HEK293 (cell line): ENCODE measurements around the gene ANK2.

ENCODE experiments used
- CTCF ChIA-PET: fragments of 350-600 bp; formaldehyde crosslinking; extraction: SDS; loops from one replicate; lab custom pipeline; 2021; ENCODE audit warnings: antibody characterized with exemption; lab: Yijun Ruan, JAX
- POLR2A ChIA-PET: fragments of 300-600 bp; formaldehyde crosslinking; extraction: SDS; loops from one replicate; lab custom pipeline; 2020; ENCODE audit warnings: antibody characterized with exemption, inconsistent platforms; lab: Yijun Ruan, JAX
- H3K27ac ChIP-seq: fragments of 200-500 bp; sonication (Bioruptor generic); 2 replicates; pipeline ENCODE4 v1.5.1; 2014; ENCODE audit warnings: low read depth, low read length, control low read depth, inconsistent platforms; ENCODE audit errors: extremely low read depth
- H3K36me3 ChIP-seq, 2 experiments: fragments of 200-500 bp in 1 of 2; sonication (Bioruptor generic) in 1 of 2; 1 replicate in 1 of 2; 2 replicates in 1 of 2; pipeline ENCODE4 v1.5.1; 2014 to 2017; ENCODE audit warnings: inconsistent platforms in 2 of 2, low read length in 2 of 2; ENCODE audit not compliant: control insufficient read depth in 2 of 2, insufficient read depth in 1 of 2
- H3K4me1 ChIP-seq: fragments of 200-500 bp; sonication (Bioruptor generic); 2 replicates; pipeline ENCODE4 v1.5.1; 2014; ENCODE audit warnings: mild to moderate bottlenecking, low read length, inconsistent platforms; ENCODE audit not compliant: control insufficient read depth, insufficient read depth
- H3K4me3 ChIP-seq: 2 replicates; pipeline ENCODE4 v1.5.1; 2011; ENCODE audit warnings: low read depth, mild to moderate bottlenecking, control low read depth, low read length, moderate library complexity
- H3K9me3 ChIP-seq: fragments of 200-500 bp; sonication (Bioruptor generic); 2 replicates; pipeline ENCODE4 v1.5.1; 2014; ENCODE audit warnings: low read depth, low read length, inconsistent platforms; ENCODE audit not compliant: control insufficient read depth, insufficient read depth
- KLF7 ChIP-seq: fragments of 450-650 bp; formaldehyde crosslinking; IDR thresholded peaks from 2 replicates; pipeline ENCODE4 v1.5.1; 2016; ENCODE audit warnings: missing biosample characterization, missing genetic modification characterization, borderline replicate concordance
- OSR2 ChIP-seq: fragments of 450-650 bp; formaldehyde crosslinking; IDR thresholded peaks from 2 replicates; pipeline ENCODE4 v1.5.1; 2016; ENCODE audit warnings: missing biosample characterization, missing genetic modification characterization
- ZBTB17 ChIP-seq: fragments of 450-650 bp; formaldehyde crosslinking; IDR thresholded peaks from 2 replicates; pipeline ENCODE4 v1.5.1; 2016; ENCODE audit warnings: missing biosample characterization, missing genetic modification characterization
- ZBTB21 ChIP-seq: fragments of 450-650 bp; formaldehyde crosslinking; IDR thresholded peaks from 2 replicates; pipeline ENCODE4 v1.5.1; 2017; ENCODE audit warnings: missing biosample characterization, missing genetic modification characterization
- ZNF121 ChIP-seq: fragments of 450-650 bp; formaldehyde crosslinking; IDR thresholded peaks from 2 replicates; pipeline ENCODE4 v1.5.1; 2016; ENCODE audit warnings: missing biosample characterization, missing genetic modification characterization
- ZNF16 ChIP-seq: fragments of 450-650 bp; formaldehyde crosslinking; IDR thresholded peaks from 2 replicates; pipeline ENCODE4 v1.5.1; 2016; ENCODE audit warnings: low read depth, missing biosample characterization, missing genetic modification characterization
- ZNF214 ChIP-seq: fragments of 450-650 bp; formaldehyde crosslinking; IDR thresholded peaks from 2 replicates; pipeline ENCODE4 v1.5.1; 2017; ENCODE audit warnings: missing biosample characterization, mild to moderate bottlenecking, missing genetic modification characterization, borderline replicate concordance
- ZNF248 ChIP-seq: fragments of 450-650 bp; formaldehyde crosslinking; IDR thresholded peaks from 2 replicates; pipeline ENCODE4 v1.5.1; 2017; ENCODE audit warnings: missing biosample characterization, missing genetic modification characterization
- ZNF324 ChIP-seq: fragments of 450-650 bp; formaldehyde crosslinking; IDR thresholded peaks from 2 replicates; pipeline ENCODE4 v1.5.1; 2016; ENCODE audit warnings: missing biosample characterization, missing genetic modification characterization
- ZNF350 ChIP-seq: fragments of 450-650 bp; formaldehyde crosslinking; IDR thresholded peaks from 2 replicates; pipeline ENCODE4 v1.5.0; 2017; ENCODE audit warnings: missing biosample characterization, mild to moderate bottlenecking, missing genetic modification characterization
- ZNF621 ChIP-seq: fragments of 450-650 bp; formaldehyde crosslinking; IDR thresholded peaks from 2 replicates; pipeline ENCODE4 v1.5.1; 2017; ENCODE audit warnings: missing biosample characterization, missing genetic modification characterization
- ZNF677 ChIP-seq: fragments of 450-650 bp; IDR thresholded peaks from 2 replicates; pipeline ENCODE4 v1.5.0; 2018; ENCODE audit warnings: missing biosample characterization, mild to moderate bottlenecking, missing genetic modification characterization, moderate library complexity
- ZNF791 ChIP-seq: fragments of 450-650 bp; formaldehyde crosslinking; IDR thresholded peaks from 2 replicates; pipeline ENCODE4 v1.5.1; 2016; ENCODE audit warnings: missing biosample characterization, missing genetic modification characterization
- TF ChIP-seq, protein P1 (sequence below): fragments of 450-650 bp; formaldehyde crosslinking; IDR thresholded peaks from 2 replicates; pipeline ENCODE4 v1.5.1; 2016; ENCODE audit warnings: missing biosample characterization, missing genetic modification characterization
- TF ChIP-seq, protein P2 (sequence below): fragments of 450-650 bp; formaldehyde crosslinking; IDR thresholded peaks from 2 replicates; pipeline ENCODE4 v1.5.1; 2016; ENCODE audit warnings: missing biosample characterization, missing genetic modification characterization
- TF ChIP-seq, protein P3 (sequence below): fragments of 450-650 bp; formaldehyde crosslinking; IDR thresholded peaks from 2 replicates; pipeline ENCODE4 v1.5.1; 2016; ENCODE audit warnings: missing biosample characterization, missing genetic modification characterization
- TF ChIP-seq, protein P4 (sequence below): fragments of 450-650 bp; formaldehyde crosslinking; IDR thresholded peaks from 2 replicates; pipeline ENCODE4 v1.5.1; 2016; ENCODE audit warnings: missing biosample characterization, missing genetic modification characterization, borderline replicate concordance
- TF ChIP-seq, protein P5 (sequence below): sonication (generic); formaldehyde crosslinking; IDR thresholded peaks from 2 replicates; pipeline ENCODE4 v1.8.1; 2022; ENCODE audit warnings: mild to moderate bottlenecking, moderate library complexity, missing genetic modification reagents
- TF ChIP-seq, protein P6 (sequence below): fragments of 450-650 bp; formaldehyde crosslinking; IDR thresholded peaks from 2 replicates; pipeline ENCODE4 v1.5.1; 2016; ENCODE audit warnings: missing biosample characterization, missing genetic modification characterization, low read depth

The ANK2 gene

DNA sequence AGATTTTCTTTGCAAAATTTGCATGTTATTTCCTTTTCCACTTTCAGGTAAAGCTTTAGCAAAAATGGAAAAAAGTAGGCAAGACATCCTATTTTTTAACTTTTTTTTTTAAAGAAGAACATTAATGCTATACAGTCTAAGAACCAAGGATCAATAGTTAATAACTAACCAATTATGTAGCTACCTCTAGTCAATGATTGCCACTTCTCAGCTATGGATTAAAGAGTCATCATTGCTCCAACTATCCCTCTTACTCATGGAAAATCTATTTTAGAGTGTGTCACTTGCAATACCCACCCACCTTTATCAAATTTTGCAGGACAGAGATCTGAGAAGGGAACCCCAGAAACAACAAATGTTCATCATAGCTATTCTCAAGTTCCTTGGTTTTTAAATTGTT, 223.1 kb downstream of the ANK2 start:
- ChIA-PET POLR2A (no interaction called here), CTCF (interaction anchor here (0.8 kb wide), 1 partner anchor 167 kb away, joined by 3 read pairs; no protein-coding TSS in a partner anchor)
- Histone ChIP-seq H3K9me3 (no peaks in the 10 kb centered on the region), H3K4me3 (no peak overlapping the region), H3K27ac (no peak overlapping the region), H3K36me3 (peaks cover 0 to 2% of the 10 kb centered on the region in 2 experiments; a peak in 1 of 3 replicates), H3K4me1 (no peaks in the 10 kb centered on the region)
- TF ChIP-seq, protein P1, sequence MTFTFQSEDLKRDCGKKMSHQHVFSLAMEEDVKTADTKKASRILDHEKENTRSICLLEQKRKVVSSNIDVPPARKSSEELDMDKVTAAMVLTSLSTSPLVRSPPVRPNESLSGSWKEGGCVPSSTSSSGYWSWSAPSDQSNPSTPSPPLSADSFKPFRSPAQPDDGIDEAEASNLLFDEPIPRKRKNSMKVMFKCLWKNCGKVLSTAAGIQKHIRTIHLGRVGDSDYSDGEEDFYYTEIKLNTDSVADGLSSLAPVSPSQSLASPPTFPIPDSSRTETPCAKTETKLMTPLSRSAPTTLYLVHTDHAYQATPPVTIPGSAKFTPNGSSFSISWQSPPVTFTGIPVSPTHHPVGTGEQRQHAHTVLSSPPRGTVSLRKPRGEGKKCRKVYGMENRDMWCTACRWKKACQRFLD (tag by site-specific recombination), result no peak
- no peak for TF ChIP-seq ZNF214 (tag by site-specific recombination)
- TF ChIP-seq, protein P2, sequence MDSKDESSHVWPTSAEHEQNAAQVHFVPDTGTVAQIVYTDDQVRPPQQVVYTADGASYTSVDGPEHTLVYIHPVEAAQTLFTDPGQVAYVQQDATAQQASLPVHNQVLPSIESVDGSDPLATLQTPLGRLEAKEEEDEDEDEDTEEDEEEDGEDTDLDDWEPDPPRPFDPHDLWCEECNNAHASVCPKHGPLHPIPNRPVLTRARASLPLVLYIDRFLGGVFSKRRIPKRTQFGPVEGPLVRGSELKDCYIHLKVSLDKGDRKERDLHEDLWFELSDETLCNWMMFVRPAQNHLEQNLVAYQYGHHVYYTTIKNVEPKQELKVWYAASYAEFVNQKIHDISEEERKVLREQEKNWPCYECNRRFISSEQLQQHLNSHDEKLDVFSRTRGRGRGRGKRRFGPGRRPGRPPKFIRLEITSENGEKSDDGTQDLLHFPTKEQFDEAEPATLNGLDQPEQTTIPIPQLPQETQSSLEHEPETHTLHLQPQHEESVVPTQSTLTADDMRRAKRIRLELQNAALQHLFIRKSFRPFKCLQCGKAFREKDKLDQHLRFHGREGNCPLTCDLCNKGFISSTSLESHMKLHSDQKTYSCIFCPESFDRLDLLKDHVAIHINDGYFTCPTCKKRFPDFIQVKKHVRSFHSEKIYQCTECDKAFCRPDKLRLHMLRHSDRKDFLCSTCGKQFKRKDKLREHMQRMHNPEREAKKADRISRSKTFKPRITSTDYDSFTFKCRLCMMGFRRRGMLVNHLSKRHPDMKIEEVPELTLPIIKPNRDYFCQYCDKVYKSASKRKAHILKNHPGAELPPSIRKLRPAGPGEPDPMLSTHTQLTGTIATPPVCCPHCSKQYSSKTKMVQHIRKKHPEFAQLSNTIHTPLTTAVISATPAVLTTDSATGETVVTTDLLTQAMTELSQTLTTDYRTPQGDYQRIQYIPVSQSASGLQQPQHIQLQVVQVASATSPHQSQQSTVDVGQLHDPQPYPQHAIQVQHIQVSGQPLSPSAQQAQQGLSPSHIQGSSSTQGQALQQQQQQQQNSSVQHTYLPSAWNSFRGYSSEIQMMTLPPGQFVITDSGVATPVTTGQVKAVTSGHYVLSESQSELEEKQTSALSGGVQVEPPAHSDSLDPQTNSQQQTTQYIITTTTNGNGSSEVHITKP (tag by site-specific recombination), result no peak
- TF ChIP-seq, protein P3, sequence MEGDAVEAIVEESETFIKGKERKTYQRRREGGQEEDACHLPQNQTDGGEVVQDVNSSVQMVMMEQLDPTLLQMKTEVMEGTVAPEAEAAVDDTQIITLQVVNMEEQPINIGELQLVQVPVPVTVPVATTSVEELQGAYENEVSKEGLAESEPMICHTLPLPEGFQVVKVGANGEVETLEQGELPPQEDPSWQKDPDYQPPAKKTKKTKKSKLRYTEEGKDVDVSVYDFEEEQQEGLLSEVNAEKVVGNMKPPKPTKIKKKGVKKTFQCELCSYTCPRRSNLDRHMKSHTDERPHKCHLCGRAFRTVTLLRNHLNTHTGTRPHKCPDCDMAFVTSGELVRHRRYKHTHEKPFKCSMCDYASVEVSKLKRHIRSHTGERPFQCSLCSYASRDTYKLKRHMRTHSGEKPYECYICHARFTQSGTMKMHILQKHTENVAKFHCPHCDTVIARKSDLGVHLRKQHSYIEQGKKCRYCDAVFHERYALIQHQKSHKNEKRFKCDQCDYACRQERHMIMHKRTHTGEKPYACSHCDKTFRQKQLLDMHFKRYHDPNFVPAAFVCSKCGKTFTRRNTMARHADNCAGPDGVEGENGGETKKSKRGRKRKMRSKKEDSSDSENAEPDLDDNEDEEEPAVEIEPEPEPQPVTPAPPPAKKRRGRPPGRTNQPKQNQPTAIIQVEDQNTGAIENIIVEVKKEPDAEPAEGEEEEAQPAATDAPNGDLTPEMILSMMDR (tag by site-specific recombination), result no peak
- no peak for TF ChIP-seq ZNF121 (tag by site-specific recombination)
- no peak for TF ChIP-seq ZBTB17 (tag by site-specific recombination)
- TF ChIP-seq, protein P4, sequence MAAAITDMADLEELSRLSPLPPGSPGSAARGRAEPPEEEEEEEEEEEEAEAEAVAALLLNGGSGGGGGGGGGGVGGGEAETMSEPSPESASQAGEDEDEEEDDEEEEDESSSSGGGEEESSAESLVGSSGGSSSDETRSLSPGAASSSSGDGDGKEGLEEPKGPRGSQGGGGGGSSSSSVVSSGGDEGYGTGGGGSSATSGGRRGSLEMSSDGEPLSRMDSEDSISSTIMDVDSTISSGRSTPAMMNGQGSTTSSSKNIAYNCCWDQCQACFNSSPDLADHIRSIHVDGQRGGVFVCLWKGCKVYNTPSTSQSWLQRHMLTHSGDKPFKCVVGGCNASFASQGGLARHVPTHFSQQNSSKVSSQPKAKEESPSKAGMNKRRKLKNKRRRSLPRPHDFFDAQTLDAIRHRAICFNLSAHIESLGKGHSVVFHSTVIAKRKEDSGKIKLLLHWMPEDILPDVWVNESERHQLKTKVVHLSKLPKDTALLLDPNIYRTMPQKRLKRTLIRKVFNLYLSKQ (tag by site-specific recombination), result no peak
- TF ChIP-seq, protein P5, sequence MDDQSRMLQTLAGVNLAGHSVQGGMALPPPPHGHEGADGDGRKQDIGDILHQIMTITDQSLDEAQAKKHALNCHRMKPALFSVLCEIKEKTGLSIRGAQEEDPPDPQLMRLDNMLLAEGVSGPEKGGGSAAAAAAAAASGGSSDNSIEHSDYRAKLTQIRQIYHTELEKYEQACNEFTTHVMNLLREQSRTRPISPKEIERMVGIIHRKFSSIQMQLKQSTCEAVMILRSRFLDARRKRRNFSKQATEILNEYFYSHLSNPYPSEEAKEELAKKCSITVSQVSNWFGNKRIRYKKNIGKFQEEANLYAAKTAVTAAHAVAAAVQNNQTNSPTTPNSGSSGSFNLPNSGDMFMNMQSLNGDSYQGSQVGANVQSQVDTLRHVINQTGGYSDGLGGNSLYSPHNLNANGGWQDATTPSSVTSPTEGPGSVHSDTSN, result no peak
- no peak for TF ChIP-seq ZNF791 (tag by site-specific recombination)
- TF ChIP-seq ZBTB21 (tag by site-specific recombination), result no peak
- no peak for TF ChIP-seq ZNF350
- TF ChIP-seq OSR2 (tag by site-specific recombination), result no peak
- no peak for TF ChIP-seq ZNF621 (tag by site-specific recombination)
- TF ChIP-seq, protein P6, sequence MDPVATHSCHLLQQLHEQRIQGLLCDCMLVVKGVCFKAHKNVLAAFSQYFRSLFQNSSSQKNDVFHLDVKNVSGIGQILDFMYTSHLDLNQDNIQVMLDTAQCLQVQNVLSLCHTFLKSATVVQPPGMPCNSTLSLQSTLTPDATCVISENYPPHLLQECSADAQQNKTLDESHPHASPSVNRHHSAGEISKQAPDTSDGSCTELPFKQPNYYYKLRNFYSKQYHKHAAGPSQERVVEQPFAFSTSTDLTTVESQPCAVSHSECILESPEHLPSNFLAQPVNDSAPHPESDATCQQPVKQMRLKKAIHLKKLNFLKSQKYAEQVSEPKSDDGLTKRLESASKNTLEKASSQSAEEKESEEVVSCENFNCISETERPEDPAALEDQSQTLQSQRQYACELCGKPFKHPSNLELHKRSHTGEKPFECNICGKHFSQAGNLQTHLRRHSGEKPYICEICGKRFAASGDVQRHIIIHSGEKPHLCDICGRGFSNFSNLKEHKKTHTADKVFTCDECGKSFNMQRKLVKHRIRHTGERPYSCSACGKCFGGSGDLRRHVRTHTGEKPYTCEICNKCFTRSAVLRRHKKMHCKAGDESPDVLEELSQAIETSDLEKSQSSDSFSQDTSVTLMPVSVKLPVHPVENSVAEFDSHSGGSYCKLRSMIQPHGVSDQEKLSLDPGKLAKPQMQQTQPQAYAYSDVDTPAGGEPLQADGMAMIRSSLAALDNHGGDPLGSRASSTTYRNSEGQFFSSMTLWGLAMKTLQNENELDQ (tag by site-specific recombination), result no peak
- TF ChIP-seq ZNF248 (tag by site-specific recombination), result no peak
- no peak for TF ChIP-seq ZNF324 (tag by site-specific recombination)
- TF ChIP-seq KLF7 (tag by site-specific recombination), result no peak
- TF ChIP-seq ZNF16 (tag by site-specific recombination), result no peak
- TF ChIP-seq ZNF677 (tag by site-specific recombination), result no peak
